Stimulated activated CD8-positive, alpha-beta memory T cell treated with anti-CD3 and anti-CD28 coated beads, Interleukin-15, amount 100 ng/mL, for 4 hours (primary cell): ENCODE measurements around the gene MOCS2.
A peak's percentile ranks its signal among the peaks of the same experiment; 100 is the strongest.

Experiments used
- DNase-seq, 2 donors: peaks; one replicate each; pipeline ENCODE4 v3.0.0-alpha.2; 2020; ENCODE audit warnings: low read depth in 2 of 2

The MOCS2 gene

GRCh38 chr5:53095217-53095616 lies 14.3 kb downstream of the MOCS2 start:
- DNase-seq: no peak

- DNase-seq: no peak
Observed at GRCh38 chr5:53092242-53092641, 17.3 kb downstream of the MOCS2 start.

DNA sequence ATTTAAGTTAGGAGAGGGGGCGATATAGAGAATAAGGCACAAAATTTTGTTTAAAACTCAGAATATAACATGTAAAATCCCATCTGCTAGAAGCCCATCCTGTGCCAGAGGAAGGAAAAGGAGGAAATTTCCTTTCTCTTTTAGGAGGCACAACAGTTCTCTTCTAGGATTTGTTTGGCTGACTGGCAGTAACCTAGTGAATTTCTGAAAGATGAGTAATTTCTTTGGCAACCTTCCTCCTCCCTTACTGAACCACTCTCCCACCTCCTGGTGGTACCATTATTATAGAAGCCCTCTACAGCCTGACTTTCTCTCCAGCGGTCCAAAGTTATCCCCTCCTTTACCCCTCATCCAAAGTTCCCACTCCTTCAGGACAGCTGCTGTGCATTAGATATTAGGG lies 18.3 kb downstream of the MOCS2 start:
- no peak for DNase-seq

GRCh38 chr5:53090229-53090628 lies 19.3 kb downstream of the MOCS2 start:
- no peak for DNase-seq

GRCh38 chr5:53089481-53089991 lies 20.0 kb downstream of the MOCS2 start:
- DNase-seq: no peak

DNA sequence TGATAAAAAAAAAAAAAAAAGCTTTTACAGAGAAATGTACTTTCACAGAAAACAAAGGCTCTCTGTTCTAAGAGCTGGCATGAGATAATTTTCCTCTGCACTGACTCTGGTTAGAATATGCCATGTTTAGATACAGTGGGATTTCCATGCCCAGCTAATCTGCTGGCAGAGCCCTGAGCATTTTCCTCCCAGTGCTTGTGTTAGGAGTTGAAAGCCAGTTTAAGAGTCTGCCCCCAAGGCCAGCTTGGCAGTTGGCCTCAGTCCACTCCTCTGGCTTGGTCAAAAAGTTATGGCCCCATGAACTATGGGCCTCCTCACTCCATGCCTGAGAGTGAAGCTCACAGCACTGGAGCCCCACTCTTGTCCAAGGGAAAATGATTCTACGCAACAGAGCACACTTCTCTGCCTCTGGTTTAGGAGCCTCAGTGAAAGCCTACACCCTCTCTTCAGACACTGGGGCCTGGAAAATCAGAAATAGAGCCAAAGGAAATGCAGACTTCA lies 21.9 kb downstream of the MOCS2 start:
- no peak for DNase-seq

DNA sequence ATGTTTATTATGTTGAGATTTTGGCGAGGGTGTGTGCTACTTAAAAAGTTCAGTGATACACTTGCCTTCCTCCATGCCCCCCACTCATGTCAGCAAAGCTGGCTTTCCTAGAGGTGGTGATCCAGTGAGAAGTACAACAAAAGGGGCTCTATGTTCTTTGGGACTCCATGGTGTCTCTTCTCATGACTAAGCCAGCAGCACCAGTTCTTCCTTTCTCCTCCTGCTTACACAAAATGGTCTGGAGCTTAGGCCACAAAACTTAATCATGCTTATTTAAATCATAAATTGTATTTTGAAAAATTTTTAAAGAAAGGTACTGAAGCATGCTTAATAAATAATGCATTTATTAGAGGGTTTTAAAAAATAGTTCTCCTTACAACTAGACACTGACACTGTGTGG lies 22.4 kb downstream of the MOCS2 start:
- no peak for DNase-seq

GRCh38 chr5:53084546-53085255 lies 24.9 kb downstream of the MOCS2 start:
- no peak for DNase-seq

- DNase-seq: no peak
Observed at GRCh38 chr5:53083927-53084326, 25.6 kb downstream of the MOCS2 start.

- no peak for DNase-seq
Observed at GRCh38 chr5:53080271-53080670, 29.3 kb downstream of the MOCS2 start.

DNA sequence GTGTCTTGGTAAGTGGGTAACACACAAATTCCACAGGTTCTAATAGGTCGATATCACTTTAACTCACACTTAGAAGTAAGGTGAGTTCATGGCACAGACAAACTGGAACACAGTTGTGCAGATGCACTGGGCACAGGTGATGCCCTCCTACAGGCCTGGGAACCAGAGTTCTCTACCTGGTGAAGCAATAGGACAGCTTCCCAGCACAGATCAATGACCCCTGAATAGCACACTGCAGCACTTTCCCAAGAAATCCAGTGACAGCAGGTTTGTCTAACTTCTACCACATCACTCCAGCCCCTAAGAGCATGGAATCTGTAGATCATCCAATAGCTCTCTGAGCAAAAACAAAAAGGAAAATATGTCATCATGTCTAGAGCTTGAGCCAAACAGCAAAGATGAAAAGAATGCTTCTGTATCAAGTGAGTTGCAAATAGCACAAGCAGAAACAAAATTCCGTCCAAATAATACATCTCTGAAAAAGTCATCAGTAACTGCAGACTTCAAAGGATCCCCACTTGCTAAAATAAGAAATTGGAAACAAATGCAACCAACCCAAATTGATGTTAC lies 33.5 kb downstream of the MOCS2 start:
- no peak for DNase-seq

GRCh38 chr5:53073348-53073747 lies 36.2 kb downstream of the MOCS2 start:
- DNase-seq: no peak

GRCh38 chr5:53071738-53072137 lies 37.8 kb downstream of the MOCS2 start:
- DNase-seq: no peak

DNA sequence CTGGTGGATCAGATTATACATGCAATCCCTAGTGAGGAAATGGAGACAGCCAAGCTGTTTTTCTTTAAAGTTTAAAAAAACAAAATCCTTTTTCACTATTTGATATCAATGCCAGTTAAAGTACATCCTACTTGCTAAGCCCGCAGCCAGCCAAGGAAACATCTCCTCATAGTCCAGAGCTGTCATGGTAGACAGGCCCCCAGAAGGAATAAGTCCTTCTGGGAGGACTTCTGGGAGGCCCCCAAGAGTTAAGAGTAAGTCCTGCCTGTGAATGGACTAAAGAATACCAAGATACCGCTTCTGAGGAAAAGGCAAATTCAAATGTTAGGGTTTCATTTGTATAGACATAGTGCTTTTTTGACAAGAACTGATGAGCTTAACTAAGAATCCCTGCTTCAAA lies 38.3 kb downstream of the MOCS2 start:
- no peak for DNase-seq

- peak in 1 of 2 donors; percentile 27 for DNase-seq
Observed at GRCh38 chr5:53069626-53070025, 39.9 kb downstream of the MOCS2 start.

DNA sequence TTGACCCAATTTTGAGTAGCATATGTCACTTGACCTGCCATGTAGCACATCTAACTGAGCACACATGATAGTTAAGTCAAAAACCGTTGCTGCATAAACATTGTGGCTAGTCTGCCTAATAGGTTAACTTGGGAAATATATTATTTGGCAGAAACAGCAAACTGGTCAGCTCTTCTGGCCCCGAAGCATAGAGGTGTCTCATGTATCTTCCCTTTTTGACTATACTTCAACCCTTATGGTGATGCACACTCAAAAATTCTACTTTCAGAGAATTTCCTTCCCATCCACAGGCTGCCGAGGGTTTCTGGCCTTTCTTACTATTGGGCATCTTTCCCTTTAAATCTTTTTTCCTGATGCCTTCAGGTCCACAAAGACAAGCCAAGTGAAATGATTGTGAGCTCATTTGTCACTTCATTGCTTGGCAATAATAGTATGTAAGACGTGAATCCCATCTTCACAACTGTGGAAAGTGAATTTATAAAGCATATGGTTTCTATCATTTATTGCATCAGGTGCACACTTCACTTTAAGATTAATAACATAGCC lies 41.2 kb downstream of the MOCS2 start:
- DNase-seq: no peak

- no peak for DNase-seq
Observed at GRCh38 chr5:53067641-53068040, 41.9 kb downstream of the MOCS2 start.

- no peak for DNase-seq
Observed at GRCh38 chr5:53066088-53066487, 43.5 kb downstream of the MOCS2 start.

DNA sequence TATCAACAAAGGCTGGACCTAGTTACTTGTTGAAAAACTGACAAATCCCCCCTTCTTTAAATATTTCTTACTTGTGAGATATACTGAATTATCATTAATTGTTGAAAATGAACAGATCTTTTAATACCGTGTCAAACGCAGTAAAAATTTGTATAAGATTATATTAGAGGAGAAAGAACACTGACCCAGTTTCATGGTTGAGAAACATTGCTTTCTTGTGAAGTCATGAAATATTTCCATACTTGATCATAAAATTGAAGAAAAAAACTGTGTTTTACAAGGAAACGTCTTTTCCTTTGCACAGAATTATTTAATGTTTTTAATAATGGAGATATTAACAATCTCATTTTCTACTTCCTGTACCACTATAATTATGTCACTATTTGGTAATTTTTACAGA lies 45.8 kb downstream of the MOCS2 start:
- no peak for DNase-seq

DNA sequence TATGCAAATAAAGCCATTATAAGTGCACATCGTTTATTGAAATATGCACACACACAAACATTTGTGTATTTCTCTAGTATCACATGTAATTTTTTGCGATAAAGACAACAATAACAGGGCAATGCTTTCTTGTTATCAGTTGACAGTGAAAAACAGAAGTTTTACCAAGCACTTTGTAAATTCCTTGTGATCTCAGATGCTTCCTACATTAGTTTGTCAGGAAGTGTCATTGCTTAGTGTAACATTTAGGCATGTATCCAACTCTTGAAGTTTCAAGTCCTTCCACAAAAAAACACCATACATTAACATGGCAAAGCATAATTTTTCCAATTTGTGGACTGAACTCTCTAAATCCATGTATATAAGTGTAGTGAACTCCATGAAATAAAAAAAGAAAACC lies 46.4 kb downstream of the MOCS2 start:
- DNase-seq: no peak

- DNase-seq: no peak
Observed at GRCh38 chr5:53059281-53059680, 50.3 kb downstream of the MOCS2 start.

DNA sequence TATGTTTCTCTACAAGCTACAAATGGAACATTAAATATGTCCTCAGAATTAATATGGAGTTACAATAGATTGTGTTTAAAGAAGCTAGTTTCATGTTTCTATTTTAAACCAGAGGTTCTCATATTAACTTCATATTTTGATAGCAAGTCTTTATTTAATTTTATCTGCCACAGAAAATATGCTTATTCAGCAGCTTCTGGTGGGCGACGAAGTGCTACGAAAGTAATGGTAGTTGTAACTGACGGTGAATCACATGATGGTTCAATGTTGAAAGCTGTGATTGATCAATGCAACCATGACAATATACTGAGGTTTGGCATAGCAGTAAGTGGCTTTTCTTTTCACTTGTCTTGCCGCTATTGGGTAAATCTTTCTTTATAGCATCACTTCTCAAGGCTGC lies 54.2 kb downstream of the MOCS2 start:
- DNase-seq: no peak

GRCh38 chr5:53053364-53053763 lies 56.2 kb downstream of the MOCS2 start:
- DNase-seq: no peak
